Stimulated activated CD4-positive, alpha-beta T cell treated with anti-CD3 and anti-CD28 coated beads, Interleukin-2, amount 100 ng/mL, for 48 hours (primary cell): ENCODE results near the gene CNOT6.

Source experiments
- DNase-seq, 2 donors: peaks; one replicate each; pipeline ENCODE4 v3.0.0-alpha.2; 2020

The CNOT6 gene

GRCh38 chr5:180623844-180624243, 129.7 kb downstream of the CNOT6 start:
- DNase-seq, result no peak

- DNase-seq, result no peak
Observed at GRCh38 chr5:180624587-180624986, 130.4 kb downstream of the CNOT6 start.

- no peak for DNase-seq
Observed at GRCh38 chr5:180625125-180625790, 131.1 kb downstream of the CNOT6 start.

- no peak for DNase-seq
Observed at GRCh38 chr5:180625791-180626660, 131.8 kb downstream of the CNOT6 start.

GRCh38 chr5:180626661-180627385, 132.6 kb downstream of the CNOT6 start:
- no peak for DNase-seq

- no peak for DNase-seq
Observed at GRCh38 chr5:180627386-180628120, 133.4 kb downstream of the CNOT6 start.
